Ovary (tissue), 9 donors: ENCODE results near the gene SMIM5. TPM values are rescaled to one million over a fixed set of nuclear protein-coding genes. Genes with fewer than 3 reads are reported as not detected.

Experiments used
- DNase-seq, 5 donors: peaks; one replicate each; pipeline ENCODE4 v3.0.0-alpha.2; 2019 to 2020
- H3K27ac ChIP-seq, 2 donors: fragments of 200-600 bp; one replicate each; pipeline versions ENCODE4 v1.5.1 to v1.8.0; 2019 to 2022
- H3K27me3 ChIP-seq: fragments of 200-600 bp; one replicate; pipeline ENCODE4 v1.8.0; 2022
- H3K36me3 ChIP-seq: fragments of 200-600 bp; sonication (generic); one replicate; pipeline ENCODE4 v1.5.1; 2019
- H3K4me1 ChIP-seq: one replicate; pipeline ENCODE4 v1.8.1; 2013; ENCODE audit warnings: mild to moderate bottlenecking, moderate library complexity; ENCODE audit not compliant: insufficient read depth
- H3K4me3 ChIP-seq: fragments of 200-600 bp; sonication (generic); one replicate; pipeline ENCODE4 v1.5.1; 2017
- H3K9me3 ChIP-seq, 2 donors: fragments of 200-600 bp in 1 of 2; sonication (generic) in 1 of 2; one replicate each; pipeline versions ENCODE4 v1.5.1 to v1.8.1; 2013 to 2019; ENCODE audit warnings: mild to moderate bottlenecking in 1 of 2, moderate library complexity in 1 of 2
- CTCF ChIP-seq, 3 donors: fragments of 450-650 bp in 2 of 3; fragments of 200-600 bp in 1 of 3; IDR thresholded peaks; one replicate each; pipeline versions ENCODE4 v1.5.1 to v1.8.0; 2016 to 2022; ENCODE audit warnings: antibody characterized with exemption in 3 of 3, mild to moderate bottlenecking in 1 of 3
- EP300 ChIP-seq: sonication (generic); formaldehyde crosslinking; IDR thresholded peaks from one replicate; pipeline ENCODE4 v1.6.1; 2017; ENCODE audit warnings: antibody characterized with exemption
- POLR2A ChIP-seq: fragments of 450-650 bp; IDR thresholded peaks from one replicate; pipeline ENCODE4 v1.6.1; 2017; ENCODE audit warnings: antibody characterized with exemption, mild to moderate bottlenecking, moderate library complexity
- WGBS, 3 donors: extraction: QIAGEN DNeasy Blood & Tissue Kit in 1 of 3; methylation state at CpG; one replicate each; pipeline versions ENCODE4 v1.1.5 to v1.1.7; 2013 to 2017; 5-methylcytosine and 5-hydroxymethylcytosine counted together
- intact Hi-C, 4 donors: fragments of 100-400 bp; cut with DNase I; formaldehyde crosslinking; loops; one replicate each; pipeline versions ENCODE4 v1.11.0 to v1.15.1; 2022 to 2023
- polyA plus RNA-seq, 2 donors: library from polyadenylated mRNA; stranded (reverse); fragments of 200-250 nt in 1 of 2; fragments of 350-450 nt in 1 of 2; fragmentation: Illumina TruSeq in 1 of 2; extraction: RNeasy Lipid Tissue Mini Kit (QIAGEN cat#74804) in 1 of 2; gene quantifications; one replicate each; pipeline ENCODE4 v1.2.3, GENCODE V29; 2013 to 2014
- total RNA-seq, 7 donors: library from RNA; depleted of rRNA in 2 of 7; stranded (reverse); fragments of >200 nt in 2 of 7; fragmentation: NEBNext Ultra II Directional in 3 of 7; extraction: Animal tissue kit (Norgen Biotek cat#: 25700) in 3 of 7; gene quantifications; one replicate each; pipeline versions ENCODE4 v1.1.0 to v1.2.4, GENCODE V29; 2016 to 2023
- donor health status: DM: no; HTN: no; CAD: no; lungs with moderate emphysema.
- donor health status: DM: no; HTN: no; CAD: no.
- donor health status: Bipolar disorder and iron deficiency.
- donor health status: DM: yes; HTN: yes; CAD: no.
- donor health status: DM: no; HTN: no; CAD: no.
- donor health status: DM: yes; HTN: yes; CAD: no.

The SMIM5 gene
- total and polyA plus RNA-seq, 9 donors: 0.51 to 7.9 (median 1.3) TPM

DNA sequence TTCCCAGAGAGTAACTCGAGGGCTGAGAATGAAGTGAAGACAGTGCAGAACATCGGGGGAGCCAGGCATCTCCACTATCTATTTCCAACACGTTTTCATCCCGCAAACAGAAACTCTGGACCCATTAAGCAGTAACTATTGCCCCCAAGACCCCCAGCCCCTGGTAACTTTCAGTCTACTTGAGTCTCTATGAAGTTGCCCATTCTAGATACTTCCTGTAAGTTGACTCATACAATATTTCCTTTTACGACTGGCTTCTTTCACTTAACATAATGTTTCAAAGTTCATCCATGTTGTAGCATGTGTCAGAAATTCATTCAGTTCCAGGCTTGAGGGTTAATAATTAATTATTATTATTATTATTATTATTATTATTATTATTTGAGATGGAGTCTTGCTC is 26.1 kb upstream of the SMIM5 start:
- no peak for DNase-seq
- TF ChIP-seq EP300 (no peak), POLR2A (no peak), CTCF (IDR thresholded peaks at IDR 0.05) (no peak)
- Histone ChIP-seq H3K27ac (no peak overlapping the region), H3K4me3 (no peak overlapping the region), H3K9me3 (no peaks in the 10 kb centered on the region), H3K4me1 (no peaks in the 10 kb centered on the region), H3K27me3 (no peaks in the 10 kb centered on the region), H3K36me3 (no peaks in the 10 kb centered on the region)
- 80 to 87% (median 87%) methylated on average over 5 of the region's 5 CpGs for WGBS, 3 donors
- intact Hi-C loops: no loop called here

- H3K4me3 ChIP-seq: no peak overlapping the region
- no peaks in the 10 kb centered on the region for H3K36me3 ChIP-seq
- intact Hi-C loops: no loop called here
- H3K4me1 ChIP-seq: no peaks in the 10 kb centered on the region
- 89 to 90% (median 89%) methylated on average over 25 of the region's 25 CpGs for WGBS, 3 donors
- no peak for TF ChIP-seq EP300
- no peak for TF ChIP-seq POLR2A
- no peak for TF ChIP-seq CTCF (IDR thresholded peaks at IDR 0.05)
- H3K27me3 ChIP-seq: no peaks in the 10 kb centered on the region
- no peaks in the 10 kb centered on the region for H3K9me3 ChIP-seq
- H3K27ac ChIP-seq: no peak overlapping the region
- no peak for DNase-seq
These were observed 22.9 kb upstream of the SMIM5 start for GRCh38 chr17:75610103-75610984.

- Histone ChIP-seq H3K9me3 (no peaks in the 10 kb centered on the region), H3K27me3 (no peaks in the 10 kb centered on the region), H3K4me1 (no peaks in the 10 kb centered on the region), H3K36me3 (no peaks in the 10 kb centered on the region), H3K4me3 (no peak overlapping the region), H3K27ac (no peak overlapping the region)
- intact Hi-C loops: no loop called here
- WGBS, 3 donors: 87 to 90% (median 89%) methylated on average over 20 of the region's 20 CpGs
- TF ChIP-seq EP300: no peak
- DNase-seq: no peak
These were observed 21.3 kb upstream of the SMIM5 start for GRCh38 chr17:75611851-75612429.

- no peak overlapping the region for H3K4me3 ChIP-seq
- no peak for DNase-seq
- no peak overlapping the region for H3K27ac ChIP-seq
- intact Hi-C loops: no loop called here
- H3K27me3 ChIP-seq: no peaks in the 10 kb centered on the region
- H3K9me3 ChIP-seq: no peaks in the 10 kb centered on the region
- TF ChIP-seq EP300: no peak
- TF ChIP-seq POLR2A: no peak
- TF ChIP-seq CTCF (IDR thresholded peaks at IDR 0.05): no peak
- no peaks in the 10 kb centered on the region for H3K36me3 ChIP-seq
- 86 to 91% (median 89%) methylated on average over 27 of the region's 27 CpGs for WGBS, 3 donors
- H3K4me1 ChIP-seq: no peaks in the 10 kb centered on the region
These were observed 20.2 kb upstream of the SMIM5 start for GRCh38 chr17:75612906-75613626.
